Left ventricle myocardium inferior (tissue), 1 donor: ENCODE measurements around the gene SMAD7. TPM values are rescaled to one million over a fixed set of nuclear protein-coding genes. Genes with fewer than 3 reads are reported as not detected.

Experiments used
- DNase-seq: peaks from one replicate; pipeline ENCODE4 v3.0.0-alpha.2; 2020
- H3K27ac ChIP-seq: fragments of 200-600 bp; replicated peaks from 2 replicates; pipeline ENCODE4 v1.8.0; 2021
- H3K27me3 ChIP-seq: fragments of 200-600 bp; 2 replicates; pipeline ENCODE4 v1.8.0; 2021; ENCODE audit warnings: low read depth
- H3K36me3 ChIP-seq: fragments of 200-600 bp; 2 replicates; pipeline ENCODE4 v1.8.0; 2021
- H3K4me1 ChIP-seq: fragments of 200-600 bp; 2 replicates; pipeline ENCODE4 v1.8.0; 2021
- H3K4me3 ChIP-seq: fragments of 200-600 bp; 2 replicates; pipeline ENCODE4 v1.8.0; 2021; ENCODE audit warnings: mild to moderate bottlenecking, moderate library complexity
- H3K9me3 ChIP-seq: fragments of 200-600 bp; replicated peaks from 2 replicates; pipeline ENCODE4 v1.8.0; 2021
- intact Hi-C: fragments of 100-400 bp; cut with micrococcal nuclease; formaldehyde crosslinking; loops from one replicate; pipeline ENCODE4 v1.11.0; 2022
- total RNA-seq: library from RNA; stranded (reverse); fragmentation: NEBNext Ultra II Directional; extraction: Animal tissue kit (Norgen Biotek cat#: 25700); gene quantifications from one replicate; pipeline ENCODE4 v1.2.1, GENCODE V29; 2021
- TF ChIP-seq, protein P1 (sequence below): fragments of 200-600 bp; IDR thresholded peaks from 2 replicates; pipeline ENCODE4 v1.8.0; 2021; ENCODE audit warnings: antibody characterized with exemption, mild to moderate bottlenecking, borderline replicate concordance
- donor health status: DM: no; HTN: yes; CAD: no; lungs with severe emphysema.

The SMAD7 gene
- total RNA-seq, 1 donor from 2014 or later, result 19.3 TPM

DNA sequence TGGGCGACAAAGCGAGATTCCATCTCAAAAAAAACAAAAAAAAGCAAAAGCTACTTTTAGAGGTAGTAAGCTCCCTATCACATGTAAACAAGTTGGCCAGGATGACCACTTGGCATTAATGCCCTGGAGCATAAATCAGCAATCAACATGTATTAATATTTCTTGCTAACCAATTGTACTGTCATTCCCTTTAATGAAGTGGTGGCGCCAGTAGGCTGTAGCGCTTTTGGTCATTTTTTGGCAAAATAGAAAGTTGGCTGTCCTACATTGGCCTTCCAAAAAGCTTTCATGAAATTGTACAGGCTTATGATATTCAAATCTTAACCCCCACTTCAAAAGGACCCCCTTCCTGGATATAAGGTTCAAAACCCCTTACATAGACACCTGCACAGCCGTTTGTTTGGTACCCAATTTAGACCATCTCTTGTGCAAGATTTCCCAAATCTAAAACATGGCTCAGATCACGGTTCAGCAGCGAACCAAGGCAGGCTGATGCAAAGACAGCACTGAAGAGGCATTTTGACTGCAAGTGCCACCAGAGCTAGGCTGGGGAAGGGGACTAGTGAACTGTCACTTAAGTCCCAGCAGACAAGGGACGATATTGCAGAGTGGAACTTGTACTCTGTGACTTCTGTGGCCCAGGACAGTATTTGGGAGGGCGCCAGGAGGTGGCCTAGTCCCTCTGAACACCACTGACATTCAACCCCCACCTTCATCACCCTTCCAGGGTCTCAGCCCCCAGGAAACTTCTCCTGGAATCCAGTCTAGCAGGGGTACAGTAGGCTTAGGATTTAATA lies 31.9 kb downstream of the SMAD7 start:
- no peak for DNase-seq
- Histone ChIP-seq H3K4me3 (no peak overlapping the region), H3K36me3 (peaks cover 20% of the 10 kb centered on the region), H3K27ac (no peak overlapping the region), H3K27me3 (no peaks in the 10 kb centered on the region), H3K9me3 (no peaks in the 10 kb centered on the region), H3K4me1 (peaks cover 44% of the 10 kb centered on the region)
- intact Hi-C loops, result no loop called here
- TF ChIP-seq, protein P1, sequence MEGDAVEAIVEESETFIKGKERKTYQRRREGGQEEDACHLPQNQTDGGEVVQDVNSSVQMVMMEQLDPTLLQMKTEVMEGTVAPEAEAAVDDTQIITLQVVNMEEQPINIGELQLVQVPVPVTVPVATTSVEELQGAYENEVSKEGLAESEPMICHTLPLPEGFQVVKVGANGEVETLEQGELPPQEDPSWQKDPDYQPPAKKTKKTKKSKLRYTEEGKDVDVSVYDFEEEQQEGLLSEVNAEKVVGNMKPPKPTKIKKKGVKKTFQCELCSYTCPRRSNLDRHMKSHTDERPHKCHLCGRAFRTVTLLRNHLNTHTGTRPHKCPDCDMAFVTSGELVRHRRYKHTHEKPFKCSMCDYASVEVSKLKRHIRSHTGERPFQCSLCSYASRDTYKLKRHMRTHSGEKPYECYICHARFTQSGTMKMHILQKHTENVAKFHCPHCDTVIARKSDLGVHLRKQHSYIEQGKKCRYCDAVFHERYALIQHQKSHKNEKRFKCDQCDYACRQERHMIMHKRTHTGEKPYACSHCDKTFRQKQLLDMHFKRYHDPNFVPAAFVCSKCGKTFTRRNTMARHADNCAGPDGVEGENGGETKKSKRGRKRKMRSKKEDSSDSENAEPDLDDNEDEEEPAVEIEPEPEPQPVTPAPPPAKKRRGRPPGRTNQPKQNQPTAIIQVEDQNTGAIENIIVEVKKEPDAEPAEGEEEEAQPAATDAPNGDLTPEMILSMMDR, result no peak

DNA sequence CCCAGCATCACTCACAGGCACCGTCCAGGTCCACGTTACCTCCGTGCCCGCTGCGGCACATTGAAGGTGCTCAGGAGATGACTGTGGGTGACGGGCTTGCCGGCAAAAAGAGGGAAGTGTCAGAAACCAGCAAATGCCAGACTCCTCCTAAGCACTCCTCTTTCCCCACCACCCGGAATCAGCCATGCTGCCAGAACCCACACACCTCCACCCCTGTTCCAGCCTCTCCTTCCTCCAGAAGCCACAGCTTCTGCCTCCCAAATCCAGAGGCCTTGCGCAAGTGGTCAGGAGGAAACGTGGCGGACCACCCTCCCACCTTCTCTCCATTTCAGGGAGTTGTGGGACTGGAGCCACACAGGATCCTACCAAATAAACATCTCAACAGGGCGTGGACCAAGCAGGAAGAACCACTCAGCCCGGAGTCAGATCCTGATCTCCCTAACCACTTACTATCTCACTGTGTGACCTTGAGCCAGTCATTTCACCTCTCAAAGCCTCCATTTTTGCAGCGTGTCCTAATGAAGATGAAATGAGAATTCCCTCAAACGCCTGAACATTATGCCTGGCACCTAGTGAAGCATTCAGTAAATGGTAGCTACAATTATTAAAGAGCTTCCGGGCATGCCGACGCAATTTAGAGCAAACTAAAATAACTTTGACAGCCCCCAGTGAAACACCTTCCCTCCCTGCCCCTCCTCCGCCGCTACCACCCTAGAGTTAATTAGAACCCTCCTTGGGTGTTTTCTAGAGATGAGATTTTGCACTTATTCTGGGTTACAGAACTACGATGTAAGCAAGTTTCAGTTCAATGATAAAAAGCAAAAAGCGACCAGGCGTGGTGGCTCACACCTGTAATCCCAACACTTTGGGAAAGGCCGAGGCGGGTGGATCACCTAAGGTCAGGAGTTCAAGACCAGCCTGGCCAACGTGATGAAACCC lies 32.9 kb downstream of the SMAD7 start:
- no peaks in the 10 kb centered on the region for H3K27me3 ChIP-seq
- intact Hi-C loops, result no loop called here

GRCh38 chr18:48915626-48916425 lies 34.9 kb downstream of the SMAD7 start:
- Histone ChIP-seq H3K9me3 (no peaks in the 10 kb centered on the region), H3K4me1 (peaks cover 14% of the 10 kb centered on the region), H3K27me3 (no peaks in the 10 kb centered on the region), H3K27ac (no peak overlapping the region), H3K36me3 (peaks cover 9% of the 10 kb centered on the region), H3K4me3 (no peak overlapping the region)
- TF ChIP-seq, protein P1, result no peak
- intact Hi-C loops, result no loop called here
- DNase-seq, result no peak

More for the DNA sequence above, 32.9 kb downstream of the SMAD7 start:
- TF ChIP-seq, protein P1, result no peak
- DNase-seq, result no peak
- Histone ChIP-seq H3K36me3 (peaks cover 20% of the 10 kb centered on the region), H3K4me1 (peaks cover 34% of the 10 kb centered on the region), H3K9me3 (no peaks in the 10 kb centered on the region), H3K4me3 (no peak overlapping the region), H3K27ac (no peak overlapping the region)

DNA sequence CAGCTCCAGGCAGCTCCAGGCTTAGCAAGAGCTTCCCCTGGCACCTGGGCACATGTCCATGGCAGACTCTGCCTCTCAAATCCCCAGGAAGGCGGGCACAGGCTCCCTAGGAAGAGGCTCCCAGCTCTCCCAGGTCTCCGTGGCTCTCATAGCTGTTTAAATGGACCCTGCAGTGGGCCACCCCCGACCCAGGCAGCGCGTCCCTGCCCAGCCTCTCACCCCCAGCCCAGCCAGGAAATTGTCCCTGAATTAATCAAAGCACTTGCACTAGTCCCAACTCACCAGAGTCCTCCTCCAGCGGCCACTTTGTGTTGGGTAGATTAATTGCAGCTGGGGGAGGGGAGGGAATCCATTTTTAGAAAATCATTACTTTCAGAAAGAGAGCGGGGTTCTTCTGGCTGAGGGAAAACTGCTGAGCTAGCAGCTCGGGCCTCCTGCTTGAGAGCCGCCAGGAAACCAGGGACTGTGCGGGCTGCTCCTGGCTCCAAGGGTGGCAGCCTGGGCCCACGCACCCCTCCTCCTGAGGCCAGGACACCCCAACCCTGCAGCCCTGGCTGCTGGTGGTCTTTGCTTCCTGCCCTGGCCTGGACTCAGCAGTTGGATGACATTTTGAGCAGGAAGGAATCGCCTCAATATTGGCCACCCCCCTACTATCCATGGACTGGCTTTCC lies 36.0 kb downstream of the SMAD7 start:
- Histone ChIP-seq H3K4me3 (no peak overlapping the region), H3K27ac (no peak overlapping the region), H3K36me3 (no peaks in the 10 kb centered on the region), H3K9me3 (no peaks in the 10 kb centered on the region), H3K4me1 (peaks cover 3% of the 10 kb centered on the region), H3K27me3 (no peaks in the 10 kb centered on the region)
- DNase-seq, result no peak
- intact Hi-C loops, result no loop called here
- TF ChIP-seq, protein P1, result no peak
